HEK293T (cell line): Measurements from ENCODE around the gene FGFR3.

Experiments
- BHLHE40 ChIP-seq: fragments of 450-650 bp; IDR thresholded peaks from 2 replicates; pipeline ENCODE4 v1.6.1; 2016; ENCODE audit warnings: mild to moderate bottlenecking, moderate library complexity, borderline replicate concordance
- FOXA1 ChIP-seq: fragments of 450-650 bp; IDR thresholded peaks from 2 replicates; pipeline ENCODE4 v1.6.1; 2016; ENCODE audit warnings: mild to moderate bottlenecking
- FOXM1 ChIP-seq: fragments of 450-650 bp; IDR thresholded peaks from 2 replicates; pipeline ENCODE4 v1.6.1; 2017; ENCODE audit warnings: mild to moderate bottlenecking, borderline replicate concordance
- L3MBTL2 ChIP-seq: fragments of 450-650 bp; conservative IDR thresholded peaks from 2 replicates; pipeline ENCODE4 v1.6.1; 2016; ENCODE audit warnings: mild to moderate bottlenecking
- LEF1 ChIP-seq: fragments of 450-650 bp; IDR thresholded peaks from 2 replicates; pipeline ENCODE4 v1.6.1; 2017; ENCODE audit warnings: mild to moderate bottlenecking, borderline replicate concordance
- NFRKB ChIP-seq: fragments of 450-650 bp; IDR thresholded peaks from 2 replicates; pipeline ENCODE4 v1.6.1; 2016; ENCODE audit warnings: mild to moderate bottlenecking, moderate library complexity
- PKNOX1 ChIP-seq: fragments of 450-650 bp; IDR thresholded peaks from 2 replicates; pipeline ENCODE4 v1.6.1; 2016
- SP1 ChIP-seq: fragments of 450-650 bp; IDR thresholded peaks from 2 replicates; pipeline ENCODE4 v1.6.1; 2017
- SUZ12 ChIP-seq: fragments of 450-650 bp; IDR thresholded peaks from 2 replicates; pipeline ENCODE4 v1.6.1; 2016; ENCODE audit warnings: mild to moderate bottlenecking
- TARDBP ChIP-seq: fragments of 450-650 bp; IDR thresholded peaks from 2 replicates; pipeline ENCODE4 v1.6.1; 2016

DNA sequence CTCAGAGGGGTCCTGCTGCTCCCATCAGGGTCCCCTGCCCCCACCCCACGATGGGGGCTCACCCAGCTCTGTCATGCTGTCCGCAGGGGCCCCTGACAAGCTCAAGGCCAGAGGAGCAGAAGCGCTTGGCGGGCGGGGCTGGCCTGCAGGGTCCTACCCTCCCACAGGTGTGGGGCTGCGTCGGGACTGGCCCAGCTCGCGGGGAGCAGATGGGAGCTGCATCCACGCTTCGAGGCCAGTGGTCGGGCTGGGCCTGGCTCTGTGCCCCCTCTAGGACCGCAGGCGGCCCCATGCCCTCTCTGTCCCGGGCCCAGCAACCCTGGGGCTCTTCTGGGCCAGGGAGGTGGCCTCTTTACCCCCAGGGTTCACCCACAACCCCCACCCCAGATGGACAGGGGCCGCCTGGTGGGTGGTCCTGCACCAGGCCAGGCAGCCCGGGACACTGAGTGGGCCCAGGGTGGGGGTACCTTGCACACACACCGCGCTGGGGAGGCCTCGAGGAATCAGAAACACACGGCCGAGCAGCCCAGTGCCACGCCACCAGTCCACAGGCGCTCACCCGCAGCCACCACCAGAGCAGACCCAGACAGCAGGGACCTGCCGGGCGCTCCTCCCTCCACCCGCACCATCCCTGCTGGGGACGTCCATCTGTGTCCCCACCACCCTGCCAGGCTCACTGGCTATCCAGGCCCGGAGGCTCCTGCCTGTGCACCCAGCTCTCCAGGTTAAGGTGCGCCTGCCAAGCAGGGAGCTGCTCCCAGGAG, 41.8 kb upstream of the FGFR3 start:
- TF ChIP-seq SP1 (no peak), SUZ12 (no peak), PKNOX1 (no peak), LEF1 (no peak), NFRKB (no peak), L3MBTL2 (no peak), FOXM1 (no peak), FOXA1 (no peak), BHLHE40 (no peak), TARDBP (no peak)
